ACHN (cell line): ENCODE measurements around the gene IRF2.

Experiments used
- DNase-seq: peaks from one replicate; pipeline ENCODE4 v3.0.0-alpha.2; 2015
- in situ Hi-C: cut with HindIII; loops from 2 replicates; pipeline ENCODE4 v1.10.0; 2017; ENCODE audit warnings: low sequenced_read_pairs, low pct_ligation_motif_present, low pct_unique_long_range_greater_than_20kb

Gene IRF2

GRCh38 chr4:184400375-184400870 is 73.9 kb downstream of the IRF2 start:
- in situ Hi-C loops: no loop called here
- no peak for DNase-seq

- in situ Hi-C loops: no loop called here
Measured at GRCh38 chr4:184399512-184399908, 74.8 kb downstream of the IRF2 start.

GRCh38 chr4:184398741-184399511 is 75.4 kb downstream of the IRF2 start:
- no peak for DNase-seq
- in situ Hi-C loops: no loop called here

More at GRCh38 chr4:184399512-184399908, 74.8 kb downstream of the IRF2 start:
- DNase-seq: no peak

GRCh38 chr4:184397516-184398163 is 76.7 kb downstream of the IRF2 start:
- DNase-seq: no peak
- in situ Hi-C loops: no loop called here

- no peak for DNase-seq
- in situ Hi-C loops: no loop called here
Measured at GRCh38 chr4:184396570-184397515, 77.5 kb downstream of the IRF2 start.

- DNase-seq: no peak
- in situ Hi-C loops: no loop called here
Measured at GRCh38 chr4:184395971-184396391, 78.4 kb downstream of the IRF2 start.

- in situ Hi-C loops: no loop called here
Measured at GRCh38 chr4:184395451-184395917, 78.9 kb downstream of the IRF2 start.

GRCh38 chr4:184392748-184393559 is 81.4 kb downstream of the IRF2 start:
- in situ Hi-C loops: no loop called here
- no peak for DNase-seq

More at GRCh38 chr4:184395451-184395917, 78.9 kb downstream of the IRF2 start:
- DNase-seq: no peak

GRCh38 chr4:184392316-184392715 is 82.0 kb downstream of the IRF2 start:
- no peak for DNase-seq
- in situ Hi-C loops: no loop called here

GRCh38 chr4:184389978-184390900 is 84.1 kb downstream of the IRF2 start:
- in situ Hi-C loops: no loop called here
- no peak for DNase-seq

GRCh38 chr4:184388106-184388505 is 86.2 kb downstream of the IRF2 start:
- in situ Hi-C loops: no loop called here
- DNase-seq: no peak

GRCh38 chr4:184387351-184387750 is 87.0 kb downstream of the IRF2 start:
- in situ Hi-C loops: no loop called here
- no peak for DNase-seq

- in situ Hi-C loops: no loop called here
- no peak for DNase-seq
Measured at GRCh38 chr4:184386271-184386781, 88.0 kb downstream of the IRF2 start.

GRCh38 chr4:184385705-184386141 is 88.6 kb downstream of the IRF2 start:
- no peak for DNase-seq
- in situ Hi-C loops: no loop called here

GRCh38 chr4:184384810-184385557 is 89.4 kb downstream of the IRF2 start:
- in situ Hi-C loops: no loop called here
- DNase-seq: no peak
